GM19025 (cell line): ENCODE data around the gene FGD3.

ENCODE experiments used
- ATAC-seq: cut with Tn5 transposase; IDR thresholded peaks from one replicate; pipeline ENCODE4 v1.9.1; 2021; ENCODE audit warnings: mild to moderate bottlenecking, low read depth, moderate library complexity; ENCODE audit not compliant: unreplicated experiment

FGD3 gene

DNA sequence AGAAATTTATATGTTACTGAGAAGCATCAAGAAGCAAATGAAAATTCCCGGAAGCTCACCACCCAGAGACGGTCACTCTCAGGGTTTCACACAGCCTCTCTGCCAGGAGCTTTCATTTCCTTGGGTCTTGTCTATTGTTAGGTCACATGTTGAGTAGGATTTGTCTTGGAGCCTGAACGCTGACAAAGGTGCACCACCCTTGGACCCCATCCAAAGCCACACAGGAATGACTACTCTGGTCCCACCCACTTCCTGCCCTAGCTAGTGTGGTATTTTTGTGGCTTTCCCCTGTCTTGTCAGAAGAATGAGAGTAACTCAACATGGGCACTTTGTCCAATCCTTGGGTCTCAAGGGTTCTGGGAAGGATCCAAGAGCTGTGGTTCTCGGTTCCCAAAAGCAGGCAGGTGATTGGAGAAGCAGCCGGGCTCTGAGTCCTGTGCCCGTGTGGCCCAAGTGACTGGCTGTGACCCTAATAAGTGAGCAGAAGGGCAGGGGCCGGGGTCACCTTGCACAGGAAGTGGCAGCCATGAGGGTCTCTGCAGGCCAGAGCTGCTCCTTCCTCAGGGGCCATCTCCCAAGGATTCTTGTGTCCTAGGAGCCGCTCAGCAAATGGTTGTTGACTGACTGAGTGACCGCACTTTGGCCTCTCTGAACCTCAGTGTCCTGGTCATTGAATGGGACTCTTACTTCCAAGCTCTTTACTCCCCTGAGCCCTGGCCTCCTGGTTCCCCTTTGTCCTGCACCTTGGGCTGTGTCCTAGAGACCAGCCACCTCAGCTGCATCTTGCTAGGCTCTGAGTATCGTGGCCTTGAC is 6.9 kb downstream of the FGD3 start:
- ATAC-seq, result no peak

DNA sequence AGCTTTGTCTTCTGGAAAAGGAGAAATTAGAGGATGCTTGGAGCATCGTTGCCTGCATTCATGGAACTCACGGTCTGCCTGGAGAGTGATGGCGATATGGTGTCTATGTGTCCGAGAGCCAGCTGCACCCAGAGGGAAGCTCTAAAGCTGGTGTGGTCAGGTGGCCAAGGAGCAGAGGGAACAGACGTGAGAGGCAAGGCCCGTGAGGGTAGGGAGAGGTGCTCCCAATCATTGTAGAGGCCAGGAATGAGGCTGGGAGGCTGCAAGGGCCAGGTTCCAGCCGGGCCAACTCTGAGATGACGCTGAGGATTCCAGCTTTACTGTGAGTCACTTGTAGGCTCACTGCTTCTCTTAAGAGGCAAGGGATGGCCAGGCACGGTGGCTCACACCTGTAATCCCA is 7.6 kb downstream of the FGD3 start:
- ATAC-seq, result no peak

DNA sequence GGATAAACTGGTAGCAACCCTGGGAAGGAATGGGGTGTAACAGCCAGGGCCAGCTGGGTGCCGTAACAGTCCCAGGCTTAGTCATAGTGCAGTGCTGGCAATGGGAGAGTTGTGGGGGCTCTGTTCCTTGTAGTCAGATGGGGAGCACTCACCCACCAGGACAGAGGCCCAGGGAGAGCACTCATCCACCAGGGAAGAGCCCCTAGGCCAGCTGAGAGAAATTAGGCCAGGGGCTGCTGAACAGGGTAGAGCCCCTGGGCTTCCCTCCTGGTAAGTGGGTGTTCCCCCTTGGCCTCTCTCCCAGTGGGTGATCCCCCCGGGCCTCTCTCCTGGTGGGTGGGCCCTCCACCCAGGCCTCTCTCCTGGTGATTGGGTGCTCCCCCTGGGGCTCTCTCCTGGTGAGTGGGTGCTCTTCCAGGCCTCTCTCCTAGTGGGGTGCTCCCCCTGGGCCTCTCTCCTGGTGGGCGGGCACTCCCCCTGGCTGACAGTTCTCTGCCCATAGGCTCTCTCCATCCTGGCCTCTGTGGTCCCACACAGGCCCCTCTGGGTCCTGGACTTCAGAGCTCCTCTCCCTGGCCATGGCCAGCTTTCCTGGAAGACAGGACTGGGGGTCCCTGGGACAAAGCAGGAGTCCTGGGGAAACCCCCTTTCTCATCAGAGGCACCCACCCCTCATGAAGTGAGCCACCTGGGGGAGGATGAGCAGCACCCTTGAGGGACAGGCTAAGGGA is 13.4 kb downstream of the FGD3 start:
- no peak for ATAC-seq

DNA sequence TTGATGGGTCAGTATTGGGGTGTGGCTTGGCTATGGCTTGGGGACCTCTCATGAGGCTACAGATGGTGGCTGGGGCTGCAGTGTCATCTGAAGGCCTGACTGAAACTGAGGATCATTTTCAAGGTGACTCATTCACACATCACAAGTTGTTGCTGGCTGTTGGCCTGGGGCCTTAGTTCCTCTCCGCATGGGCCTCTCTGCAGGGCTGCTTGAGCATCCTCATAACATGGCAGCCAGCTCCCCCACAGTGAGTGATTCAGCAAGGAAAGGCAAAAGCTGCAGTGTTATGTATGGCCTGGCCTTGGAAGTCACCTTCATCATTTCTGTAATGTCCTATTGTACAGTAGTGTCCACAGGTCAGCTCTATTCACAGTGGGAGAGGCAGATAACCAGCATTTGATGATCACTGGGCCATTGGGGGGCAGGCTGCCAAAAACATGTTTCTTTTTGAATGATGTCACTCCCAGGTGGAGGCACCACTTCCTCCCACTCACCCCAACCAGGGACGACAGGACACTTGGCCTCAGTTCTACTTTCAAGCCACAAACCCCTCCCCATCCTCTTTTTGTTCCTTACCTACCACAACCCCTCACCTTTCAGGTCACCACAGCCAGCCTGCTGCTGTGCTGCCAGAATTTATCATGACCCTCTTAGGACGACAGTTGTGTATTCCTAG is 14.4 kb downstream of the FGD3 start:
- ATAC-seq, result no peak

DNA sequence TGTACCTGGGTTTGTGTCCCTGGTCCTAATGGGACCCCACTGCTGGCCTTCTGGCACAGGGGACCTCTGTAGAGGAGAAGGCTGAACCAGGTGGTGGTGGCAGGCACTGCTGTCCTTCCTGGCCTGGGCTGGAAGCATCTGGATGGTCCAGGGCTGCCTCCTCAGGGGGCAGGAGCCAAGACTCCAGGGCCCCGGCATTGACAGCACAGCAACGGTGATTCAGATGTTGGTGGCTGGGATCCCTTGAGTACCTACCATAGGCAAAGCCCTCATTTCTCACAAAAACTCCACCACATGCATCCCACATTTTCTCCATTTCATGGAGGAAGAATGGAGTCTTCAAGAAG is 15.0 kb downstream of the FGD3 start:
- ATAC-seq, result no peak

DNA sequence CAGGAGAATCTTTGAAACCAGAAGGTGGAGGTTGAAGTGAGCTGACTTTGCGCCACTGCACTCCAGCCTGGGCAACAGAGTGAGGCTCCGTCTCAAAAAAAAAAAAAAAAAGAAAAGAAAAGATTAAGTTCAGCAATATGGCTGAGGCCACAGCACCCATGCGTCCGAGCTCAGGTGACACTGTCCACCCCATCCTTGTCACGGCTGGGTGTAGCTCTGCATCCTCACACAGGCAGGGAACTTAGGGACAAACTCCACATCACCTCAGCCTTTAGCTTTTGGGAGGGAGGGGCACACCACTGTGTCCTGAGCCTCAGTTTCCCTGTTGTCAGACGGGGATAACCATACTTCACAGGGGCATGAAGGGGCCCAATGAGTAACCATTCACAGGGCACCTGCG is 15.5 kb downstream of the FGD3 start:
- no peak for ATAC-seq

DNA sequence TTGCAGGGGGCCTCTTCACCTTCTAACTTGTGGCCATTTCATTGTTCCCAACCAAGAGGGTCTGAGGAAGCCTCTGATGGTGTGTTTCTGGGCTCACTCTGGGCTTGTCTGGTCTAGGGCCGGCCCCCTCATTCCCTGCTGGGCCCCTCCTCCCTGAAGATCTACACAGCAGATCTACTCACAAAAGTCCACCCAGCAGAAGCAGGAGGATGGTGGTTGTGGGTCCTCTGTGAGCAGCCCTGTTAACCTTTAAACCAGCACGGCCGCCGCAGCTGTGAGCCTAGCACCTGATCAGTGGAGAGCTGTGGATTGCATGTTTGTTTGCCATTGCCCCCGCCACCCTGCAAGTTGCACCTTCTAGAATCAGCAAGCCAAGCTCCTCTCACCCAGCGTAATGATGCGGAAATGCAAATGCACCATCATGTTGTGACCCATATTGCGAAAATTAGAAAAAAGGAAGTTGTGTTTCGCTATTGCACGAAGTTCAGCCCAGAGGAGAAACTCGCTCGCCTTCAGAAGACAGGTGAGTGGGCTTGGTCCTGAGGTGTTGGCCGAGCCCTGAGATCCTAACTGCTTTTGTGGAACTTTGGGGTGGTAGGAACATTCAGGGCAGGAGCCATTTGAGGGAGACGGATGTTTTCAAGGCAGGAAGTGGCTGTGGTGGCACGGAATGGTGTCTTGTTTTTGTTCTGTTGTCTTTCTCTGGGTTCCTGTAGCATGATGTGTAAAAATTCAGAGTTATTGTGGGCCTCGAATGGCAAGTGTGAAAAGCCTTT is 16.7 kb downstream of the FGD3 start:
- ATAC-seq, result peak; percentile 82

DNA sequence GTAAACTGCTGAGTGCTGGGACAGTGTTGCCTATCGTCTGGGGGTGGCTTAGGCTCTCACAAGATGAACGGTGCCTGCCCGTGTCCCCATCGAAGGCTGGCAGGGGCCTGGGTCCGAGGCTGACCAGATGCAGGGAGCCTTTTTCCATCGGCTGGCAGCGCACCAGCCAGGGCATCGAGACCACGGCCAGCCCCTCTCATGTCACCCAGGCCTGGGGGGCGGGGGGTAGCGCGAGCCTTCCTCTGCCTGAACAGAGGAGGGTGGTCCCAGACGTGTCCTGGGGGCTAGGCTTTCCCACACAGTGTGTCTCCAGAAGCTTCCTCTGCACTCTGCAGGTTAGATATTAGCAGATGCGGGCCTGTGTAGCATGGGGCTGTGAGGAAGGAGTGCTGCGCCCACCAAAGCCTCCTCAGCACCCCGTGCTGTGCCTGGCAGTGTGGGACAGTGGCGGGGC is 17.3 kb downstream of the FGD3 start:
- no peak for ATAC-seq

DNA sequence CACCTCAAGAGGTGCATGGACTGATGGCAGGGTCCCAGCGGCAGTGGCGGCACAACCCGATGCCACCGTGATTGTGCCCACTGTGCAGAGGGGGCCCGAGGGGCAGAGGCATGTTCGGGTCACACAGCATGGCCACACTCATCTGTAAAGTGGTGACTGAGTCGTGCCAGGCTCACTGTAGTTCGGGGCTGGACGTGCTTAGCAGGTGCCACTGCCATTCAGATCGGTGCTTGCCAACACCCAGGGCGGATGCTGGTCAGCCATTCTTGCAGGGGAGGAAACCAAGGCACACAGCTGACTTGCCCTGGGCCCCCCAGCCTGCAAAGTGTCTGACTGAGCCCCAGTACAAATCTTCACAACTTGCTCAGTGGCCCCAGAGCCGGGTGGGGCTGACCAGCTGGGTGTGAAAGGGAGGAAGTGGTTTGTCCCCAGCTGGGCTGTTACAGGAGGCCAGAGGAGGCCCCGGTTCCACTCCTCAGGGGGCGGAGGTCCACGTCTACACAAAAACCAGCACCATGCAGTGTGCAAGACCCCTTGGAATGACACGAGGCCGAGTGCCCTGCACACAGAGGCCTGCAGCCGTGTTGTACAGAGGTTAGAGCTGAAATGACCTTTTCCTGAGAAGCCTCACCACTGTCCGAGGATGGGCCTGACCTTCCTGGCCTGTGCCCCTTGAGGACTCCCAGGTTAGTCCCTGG is 17.9 kb downstream of the FGD3 start:
- peak; percentile 26 for ATAC-seq

DNA sequence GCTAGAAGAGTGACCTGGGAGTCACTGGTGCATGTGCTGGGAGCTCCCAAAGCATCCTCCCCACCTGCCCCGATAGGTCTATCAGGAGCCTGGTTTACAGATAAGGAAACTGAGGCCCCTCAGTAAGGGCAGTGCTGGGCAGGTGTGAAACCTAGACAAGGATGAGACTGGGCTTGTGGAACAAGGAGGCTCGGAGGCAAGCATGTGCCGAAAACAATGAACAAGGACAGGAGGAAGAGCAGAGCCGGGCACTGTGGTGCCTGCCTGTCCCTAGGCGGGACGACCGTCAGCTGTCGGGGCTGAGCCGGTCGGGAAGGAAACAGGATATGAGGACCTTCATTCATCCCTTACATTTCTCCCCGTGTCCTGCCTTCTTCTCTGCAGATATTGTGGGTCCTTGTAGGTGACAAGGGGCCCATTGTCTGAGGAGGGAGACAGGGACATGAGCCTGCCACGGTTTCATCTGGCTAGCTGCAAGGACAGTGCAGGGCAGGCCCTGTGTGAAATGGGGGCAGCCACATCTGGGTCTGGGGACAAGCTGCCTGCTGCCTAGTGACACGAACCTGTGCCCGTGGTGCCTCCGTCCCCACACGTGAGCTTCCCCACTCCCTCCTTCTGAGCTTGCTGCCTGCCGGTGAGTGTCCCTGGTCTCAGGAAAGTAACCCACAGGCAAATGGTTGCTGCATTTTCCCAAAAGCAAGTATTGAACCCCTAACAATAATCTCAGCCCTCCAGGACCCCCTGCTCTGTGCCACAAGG is 18.6 kb downstream of the FGD3 start:
- ATAC-seq, result no peak

DNA sequence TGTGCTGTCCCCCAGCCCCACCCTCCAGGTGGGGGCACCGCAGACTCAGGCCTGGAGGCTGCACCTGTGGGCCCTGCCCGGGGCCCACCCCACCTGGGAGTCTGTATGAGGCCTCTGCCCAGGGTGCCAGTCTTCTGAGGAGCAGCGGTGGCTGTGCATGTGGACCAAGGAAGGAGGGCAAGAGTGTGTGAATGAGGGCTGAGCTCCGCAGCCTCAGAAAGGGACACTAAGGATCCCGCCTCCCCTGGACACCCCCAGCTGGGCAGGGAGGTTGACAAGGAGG is 19.1 kb downstream of the FGD3 start:
- no peak for ATAC-seq

DNA sequence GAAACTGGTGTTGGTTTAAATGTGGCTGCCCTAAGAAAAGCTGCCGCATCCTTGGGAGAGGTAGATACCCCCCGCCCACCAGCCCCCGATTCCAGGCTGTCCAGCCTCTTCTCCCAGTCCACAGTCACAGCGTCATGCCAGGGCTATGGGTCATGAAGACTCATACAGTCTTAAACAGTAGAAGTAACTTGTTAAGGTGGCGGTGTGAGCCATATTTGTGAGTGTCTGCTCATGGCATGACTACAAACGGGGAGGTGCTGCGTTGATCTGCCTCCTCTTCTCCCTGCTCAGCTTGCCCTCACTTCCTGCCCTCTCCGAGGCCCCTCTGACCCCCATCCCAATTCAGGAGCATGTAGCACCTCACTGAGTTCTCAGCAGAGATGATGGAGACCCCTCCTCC is 20.8 kb downstream of the FGD3 start:
- ATAC-seq, result no peak

DNA sequence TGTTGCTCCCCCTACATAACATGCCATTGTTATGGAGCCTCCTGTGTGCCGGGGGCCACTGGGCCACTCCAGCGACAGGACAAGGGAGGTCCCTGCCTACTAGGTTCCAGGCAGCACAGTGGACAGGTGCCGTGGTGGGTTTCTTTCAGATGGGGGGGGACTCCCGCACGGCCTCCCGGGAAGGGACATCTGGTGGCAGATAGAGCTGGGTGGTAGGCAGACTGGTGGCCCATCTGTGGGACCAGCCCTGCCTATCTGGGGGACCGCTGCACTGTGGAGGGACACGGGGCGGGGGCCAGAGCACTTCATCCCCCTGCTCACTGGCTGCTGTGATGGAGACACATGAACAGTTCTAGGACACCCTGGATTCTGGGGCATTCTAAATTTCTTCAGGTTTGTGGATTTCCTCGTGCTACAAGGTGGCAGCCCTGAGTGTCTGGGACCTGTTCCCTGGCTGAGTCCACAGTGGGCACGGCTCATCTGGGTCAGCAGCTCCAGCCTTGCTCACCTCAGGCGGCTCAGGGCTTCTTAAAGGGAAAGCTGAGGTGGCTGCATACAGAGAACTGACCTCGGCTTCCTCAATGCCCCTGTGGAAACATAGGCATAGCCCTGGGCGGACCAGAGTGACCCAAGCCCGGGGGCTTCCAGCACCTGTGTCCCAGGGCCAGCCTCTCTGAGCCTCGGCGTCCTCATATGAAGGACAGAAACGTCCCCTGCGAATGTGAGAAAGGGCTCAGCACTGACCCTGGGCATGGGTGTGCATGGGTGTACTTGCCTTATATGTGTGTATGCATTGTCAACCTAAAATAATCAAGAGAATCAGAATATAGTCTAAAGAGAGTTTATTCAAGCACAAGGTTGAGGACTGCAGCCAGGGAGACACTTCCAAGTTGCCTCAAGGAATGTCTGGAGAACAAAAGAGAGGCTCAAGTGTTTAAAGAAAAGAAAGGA is 22.5 kb downstream of the FGD3 start:
- no peak for ATAC-seq

DNA sequence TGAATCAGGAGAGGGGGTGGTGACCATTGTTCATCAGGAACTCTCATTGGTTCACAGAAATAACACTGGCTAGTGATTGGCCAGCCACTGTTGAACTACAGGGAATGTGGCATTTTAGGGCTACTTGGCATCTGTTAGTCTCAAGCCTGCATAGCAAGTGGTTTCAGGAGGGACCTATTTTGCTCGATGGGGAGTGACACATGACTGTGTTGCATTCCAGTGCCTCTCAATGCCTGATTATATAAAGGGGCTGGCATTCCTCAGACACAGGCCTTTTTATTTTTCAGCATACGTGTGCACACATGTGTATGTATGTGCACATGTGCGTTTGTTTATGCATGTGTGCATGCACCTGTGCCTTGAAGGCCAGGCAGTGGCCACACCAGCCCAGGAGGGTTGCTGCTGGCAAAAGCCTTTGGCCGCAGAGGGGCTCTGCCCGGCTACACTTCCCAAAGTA is 23.2 kb downstream of the FGD3 start:
- ATAC-seq, result no peak

DNA sequence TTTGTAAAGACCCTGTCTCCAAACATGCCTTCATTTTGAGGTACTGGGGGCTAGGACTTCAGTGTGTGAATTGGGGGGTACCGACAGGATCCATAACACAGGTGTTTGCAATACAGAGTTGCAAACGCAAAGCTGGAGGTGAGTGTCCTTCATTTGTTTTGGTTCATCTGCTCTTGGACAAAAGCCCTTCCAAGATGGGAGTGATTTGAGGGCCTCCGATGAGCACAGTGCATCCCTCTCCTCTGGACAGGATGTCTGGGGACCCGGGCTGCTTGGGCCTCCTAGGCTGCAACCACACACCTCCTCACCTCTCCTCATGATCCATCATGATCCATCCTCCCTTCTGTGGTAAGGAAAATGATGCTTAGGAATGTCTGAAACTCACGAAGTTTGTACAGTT is 23.8 kb downstream of the FGD3 start:
- ATAC-seq, result no peak

DNA sequence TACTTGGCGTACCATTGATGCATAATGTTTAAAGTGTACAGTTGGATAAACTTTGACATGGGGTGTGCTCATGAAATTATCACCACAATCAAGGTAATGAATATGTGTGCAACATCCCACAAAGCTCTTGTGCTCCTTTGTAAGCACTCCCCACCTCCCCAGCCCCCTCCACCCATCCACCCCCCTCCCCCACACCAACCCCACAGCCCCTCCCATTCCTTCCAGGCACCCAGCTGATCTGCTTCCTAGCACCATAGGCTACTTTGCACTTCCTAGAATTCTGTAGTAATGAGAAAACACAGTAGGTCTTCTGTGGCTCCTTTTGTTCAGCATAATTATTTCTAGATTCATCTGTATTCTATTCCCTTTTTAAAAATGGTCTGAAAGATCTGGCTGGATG is 24.5 kb downstream of the FGD3 start:
- no peak for ATAC-seq

DNA sequence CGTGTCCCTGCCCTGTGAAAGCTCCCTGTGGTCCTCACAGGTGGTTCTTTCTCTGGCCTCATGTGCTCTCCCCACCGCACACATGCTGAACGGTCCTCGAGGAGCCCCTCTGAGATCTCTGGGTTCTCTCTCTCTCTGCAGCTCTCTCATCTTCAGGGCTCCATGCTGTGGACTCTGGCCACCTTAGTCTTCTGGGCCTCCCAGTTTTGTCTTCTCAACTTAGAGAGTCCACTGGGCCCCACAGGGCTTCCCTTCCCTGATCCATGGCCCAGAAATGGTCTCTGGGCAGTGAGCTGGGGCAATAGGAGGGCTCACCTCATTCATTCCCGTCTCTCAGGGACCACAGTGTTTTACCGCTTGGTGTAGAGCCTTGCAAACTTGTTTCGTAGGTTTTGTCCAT is 26.4 kb downstream of the FGD3 start:
- ATAC-seq, result no peak

DNA sequence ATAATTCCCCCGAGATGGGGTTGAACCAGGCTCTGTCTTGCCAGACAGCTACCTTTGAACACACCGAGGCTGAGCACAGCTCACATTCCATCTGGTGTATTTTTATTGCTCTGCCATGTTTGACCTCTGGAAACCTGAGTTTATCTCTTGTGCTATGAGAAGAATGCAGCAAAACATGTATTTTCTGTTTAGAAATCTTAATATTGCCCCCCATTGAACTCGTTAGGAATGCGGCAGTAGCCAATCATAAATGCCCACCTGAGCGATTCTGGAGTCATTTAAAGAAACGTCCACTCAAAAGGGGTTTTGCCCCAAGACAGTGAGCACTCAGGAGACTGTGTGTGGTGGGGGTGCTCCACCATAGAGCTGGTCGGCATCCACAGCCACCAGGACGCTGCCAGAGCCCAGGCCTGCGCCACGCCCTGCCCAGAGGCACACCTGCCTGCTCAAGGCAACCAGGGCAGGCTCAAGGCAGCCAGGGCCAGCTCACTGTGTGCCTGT is 26.9 kb downstream of the FGD3 start:
- no peak for ATAC-seq
